GM21423 (cell line): ENCODE results near the gene LETMD1.

ENCODE experiments used
- ATAC-seq: cut with Tn5 transposase; IDR thresholded peaks from one replicate; pipeline ENCODE4 v1.9.1; 2021; ENCODE audit warnings: mild to moderate bottlenecking, moderate library complexity; ENCODE audit not compliant: unreplicated experiment

The LETMD1 gene

DNA sequence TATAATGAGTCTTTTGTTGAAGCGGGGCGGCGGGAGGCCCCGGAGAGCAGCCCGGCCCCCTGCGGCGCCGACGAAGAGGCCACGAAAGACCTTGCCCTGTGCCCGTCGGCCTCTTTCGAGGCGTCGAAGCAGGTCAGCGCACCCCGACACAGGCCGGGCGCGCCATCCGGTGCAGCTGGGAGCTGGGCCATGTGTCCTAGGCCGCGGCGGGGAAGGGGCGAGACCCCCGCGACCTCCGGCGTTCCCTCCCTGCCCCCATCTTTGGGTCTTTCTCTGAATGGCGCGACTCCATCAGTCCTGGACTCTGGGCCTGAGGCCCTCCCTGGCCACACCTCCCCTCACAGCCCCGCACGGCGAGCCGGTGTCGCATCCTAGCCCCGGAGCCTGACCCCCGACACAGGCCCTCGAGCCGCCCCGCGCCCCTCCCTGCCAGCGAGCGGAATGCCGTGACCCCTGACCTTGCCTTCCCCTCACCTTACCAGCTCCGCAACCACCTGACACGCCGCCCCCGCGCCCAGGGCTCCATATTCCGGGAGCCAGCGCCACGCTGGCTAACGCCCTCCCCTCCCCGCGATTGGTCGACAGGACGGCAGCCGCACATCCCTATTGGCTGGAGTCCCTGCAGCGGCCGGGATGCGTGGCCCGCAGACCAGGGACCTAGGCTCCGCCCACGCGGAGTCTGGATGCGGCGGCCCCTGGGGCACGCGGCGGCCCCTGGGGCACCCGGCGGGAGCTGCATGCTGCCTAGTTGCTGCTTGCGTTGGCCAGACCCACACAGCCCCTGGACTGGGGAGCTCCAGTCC, 22.1 kb upstream of the LETMD1 start, which contains the start of gene SLC11A2:
Gene SLC11A2, minus strand, starts transcription at position 549 of the 803 bp plus-strand sequence. CDS start 15,656 bp downstream, outside the sequence.
- ATAC-seq: peak; percentile 90

DNA sequence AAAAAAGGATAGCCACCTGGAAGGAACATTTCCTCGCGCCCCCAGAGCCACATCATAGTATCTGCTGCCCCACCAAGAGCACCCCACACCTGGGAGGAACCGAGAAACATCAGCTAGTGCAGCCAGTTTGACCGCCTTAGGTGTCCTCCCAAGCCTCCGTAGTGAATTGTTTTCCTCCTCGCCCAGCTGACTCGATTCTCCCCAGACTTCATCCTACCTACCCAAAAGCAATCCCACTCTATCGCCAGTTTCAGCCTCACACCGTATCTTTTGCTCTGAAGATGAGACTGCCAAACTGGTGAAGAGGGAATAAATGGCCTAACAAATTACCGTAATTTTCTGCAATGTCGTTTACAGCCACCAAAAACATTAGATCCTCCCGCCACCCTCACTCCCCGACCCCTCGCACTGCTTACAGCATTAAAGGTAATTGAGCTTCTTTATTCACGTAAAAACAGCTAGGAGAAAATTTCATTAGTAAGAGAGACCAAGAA, 20.7 kb upstream of the LETMD1 start:
- no peak for ATAC-seq

DNA sequence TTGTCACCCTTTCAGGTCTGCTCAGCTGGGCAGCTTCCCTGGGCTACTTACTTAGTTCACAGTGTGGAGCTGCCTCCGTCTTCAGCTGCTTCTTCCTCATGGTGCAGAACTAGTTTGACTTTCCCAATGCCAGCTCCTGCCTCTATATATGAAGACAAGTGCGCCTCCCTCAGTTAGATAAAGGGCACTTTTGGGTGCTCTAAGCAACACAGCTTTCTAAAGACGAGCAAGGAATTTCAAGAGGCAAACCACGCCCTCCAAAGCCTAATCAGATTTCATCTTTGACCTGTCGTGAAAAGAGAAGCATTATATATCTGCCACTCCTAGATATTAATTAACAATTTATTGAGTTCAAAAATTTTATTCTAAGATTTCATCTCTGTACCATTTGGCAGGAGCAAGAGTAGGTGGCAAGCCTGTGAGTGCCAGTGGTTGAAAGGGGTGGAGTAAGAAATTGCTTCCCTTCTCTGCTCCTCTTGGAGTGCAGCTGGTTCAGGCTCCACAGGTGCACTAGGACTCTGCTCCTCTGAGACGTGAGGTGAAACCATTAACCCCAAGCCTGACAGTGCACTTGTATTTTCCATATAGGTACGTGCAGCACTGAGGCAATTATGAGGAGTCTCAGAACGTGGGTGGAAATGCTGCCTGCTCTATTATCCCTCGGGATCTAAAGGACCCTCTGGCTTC, 19.9 kb upstream of the LETMD1 start:
- no peak for ATAC-seq

DNA sequence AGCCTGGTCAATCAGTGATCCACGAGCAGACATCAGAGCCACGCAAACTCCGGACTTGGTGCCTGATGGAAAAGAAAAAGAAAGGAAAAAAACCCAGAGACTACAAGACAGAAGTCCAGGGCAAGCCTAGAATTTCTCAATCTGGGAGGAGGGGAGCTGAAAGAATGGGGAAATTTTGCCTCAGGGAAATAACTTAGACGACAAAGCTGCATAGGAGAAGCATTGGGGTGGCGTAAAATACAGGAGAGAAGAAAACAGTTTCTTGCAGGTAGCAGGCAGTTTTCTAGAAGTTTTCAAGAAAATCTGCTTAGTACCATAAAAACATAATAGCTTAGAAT, 19.3 kb upstream of the LETMD1 start:
- no peak for ATAC-seq

DNA sequence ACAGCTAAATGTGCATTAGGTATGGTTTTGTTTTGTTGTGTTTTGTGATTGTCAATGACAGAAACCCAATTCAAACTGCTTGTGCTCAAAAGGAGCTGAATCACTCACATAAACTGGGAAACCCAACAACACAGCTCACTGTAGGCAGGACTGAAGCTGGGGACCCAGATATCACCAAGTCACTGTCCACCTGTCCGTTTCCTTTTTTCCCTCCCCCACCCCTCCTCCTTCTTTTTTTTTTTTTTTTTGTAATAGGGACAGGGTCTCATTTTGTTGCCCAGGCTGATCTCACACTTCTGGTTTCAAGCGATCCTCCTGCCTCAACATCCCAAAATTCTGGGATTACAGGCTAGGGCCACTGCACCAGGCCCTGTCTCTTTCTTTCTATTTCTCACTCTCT, 15.1 kb upstream of the LETMD1 start:
- ATAC-seq: no peak

DNA sequence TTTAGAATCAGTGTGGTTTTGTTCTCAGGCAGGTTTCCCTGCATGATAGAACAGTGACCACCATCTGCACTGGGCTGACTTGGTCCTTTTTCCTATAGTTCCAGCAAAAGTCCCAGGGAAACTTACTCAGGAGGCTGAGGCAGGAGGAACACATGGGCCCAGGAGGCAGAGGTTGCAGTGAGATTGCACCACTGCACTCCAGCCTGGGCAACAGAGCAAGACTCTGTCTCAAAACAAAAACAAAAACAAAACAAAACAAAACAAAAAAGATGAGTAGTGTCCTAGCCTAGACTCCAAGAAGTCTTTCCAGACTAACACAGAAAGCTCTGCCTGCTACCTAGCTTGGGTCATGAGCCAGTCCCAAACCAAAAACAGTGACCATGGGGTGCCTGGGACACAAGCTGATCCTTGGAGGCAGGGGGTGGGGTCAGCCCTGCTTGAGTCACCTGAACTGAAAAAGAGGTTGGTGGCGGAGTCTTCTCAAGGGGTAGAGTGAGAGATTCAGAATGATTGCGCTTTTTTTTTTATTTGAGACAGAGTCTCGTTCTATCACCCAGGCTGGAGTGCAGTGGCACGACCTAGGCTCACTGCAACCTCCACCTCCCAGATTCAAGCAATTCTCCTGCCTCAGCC, 14.6 kb upstream of the LETMD1 start:
- ATAC-seq: no peak

DNA sequence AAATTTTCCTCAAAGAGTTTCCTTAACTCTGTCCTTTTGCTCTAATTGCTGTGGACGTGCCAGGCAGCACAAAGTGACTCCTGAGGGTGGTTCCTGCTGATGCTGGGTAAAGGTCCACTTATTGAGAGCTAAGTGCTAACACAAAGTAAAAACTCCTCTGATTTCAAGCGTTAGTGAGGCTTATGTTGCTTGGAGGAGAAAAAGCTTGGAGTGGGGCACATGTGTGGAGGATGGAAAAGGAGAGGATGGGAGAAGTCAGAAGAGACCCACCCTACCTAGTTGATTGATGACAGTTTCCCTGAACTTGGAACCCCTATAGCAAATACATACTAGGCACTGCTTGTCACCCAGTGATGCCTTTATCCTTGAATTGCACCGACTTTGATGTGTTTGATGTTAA, 11.8 kb upstream of the LETMD1 start:
- ATAC-seq: no peak

DNA sequence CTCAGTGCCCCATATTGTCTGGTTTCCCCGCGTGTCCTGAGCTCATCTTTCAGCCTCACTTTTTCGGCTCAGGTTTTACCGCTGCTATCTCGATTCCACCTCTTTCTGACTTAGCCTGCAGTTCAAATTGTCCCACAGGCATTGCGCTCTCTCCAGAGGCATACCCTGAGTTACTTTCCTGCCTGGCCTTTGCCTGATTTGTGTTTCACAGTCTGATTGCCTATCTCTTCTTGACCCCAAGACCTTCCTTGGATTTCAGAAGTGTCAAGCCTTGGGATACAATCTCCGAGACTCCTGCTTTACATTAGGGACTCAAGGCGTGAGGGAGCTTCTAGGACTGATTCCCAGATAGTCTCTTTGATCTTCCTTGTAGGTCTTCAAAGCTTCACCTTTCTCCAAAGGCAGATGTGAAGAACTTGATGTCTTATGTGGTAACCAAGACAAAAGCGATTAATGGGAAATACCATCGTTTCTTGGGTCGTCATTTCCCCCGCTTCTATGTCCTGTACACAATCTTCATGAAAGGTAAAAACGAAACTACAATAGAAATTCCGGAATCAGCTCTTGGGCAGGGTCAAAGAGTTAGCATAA, 629 bp downstream of the LETMD1 start:
- no peak for ATAC-seq

DNA sequence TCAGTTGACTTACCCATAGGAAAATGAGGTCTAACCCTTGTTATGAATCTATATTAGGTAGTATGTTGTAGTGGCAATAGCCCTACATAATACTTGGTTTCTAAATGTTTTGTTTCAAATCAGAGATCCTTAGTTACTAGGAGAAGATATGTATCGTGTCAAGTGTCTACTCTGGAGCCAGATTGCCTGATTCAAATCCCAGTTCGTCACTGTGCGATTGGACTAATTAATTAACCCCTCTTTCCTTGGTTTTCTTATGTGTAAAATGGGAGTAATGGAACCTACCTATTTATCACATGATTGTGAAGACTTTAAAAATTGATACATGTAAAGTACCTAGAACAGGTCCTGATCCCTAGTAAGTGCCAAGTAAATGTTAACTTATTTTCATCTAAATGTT, 1.4 kb downstream of the LETMD1 start:
- no peak for ATAC-seq

DNA sequence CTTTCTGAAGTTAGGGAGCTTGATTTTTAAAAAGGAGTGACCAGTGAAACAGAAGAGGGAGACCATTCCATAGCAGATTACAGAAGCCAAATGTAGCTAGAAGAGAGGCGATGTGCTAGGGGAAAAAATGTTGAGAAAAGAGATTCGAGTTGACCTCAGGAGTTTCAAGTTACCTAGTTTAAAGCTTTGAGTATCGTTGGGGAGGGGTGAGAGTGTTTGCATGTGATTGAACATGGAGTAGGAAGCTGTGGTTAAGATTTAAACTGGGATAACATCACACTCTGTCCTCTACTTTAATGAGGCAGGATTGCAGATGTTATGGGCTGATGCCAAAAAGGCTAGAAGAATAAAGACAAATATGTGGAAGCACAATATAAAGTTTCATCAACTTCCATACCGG, 3.7 kb downstream of the LETMD1 start:
- no peak for ATAC-seq

DNA sequence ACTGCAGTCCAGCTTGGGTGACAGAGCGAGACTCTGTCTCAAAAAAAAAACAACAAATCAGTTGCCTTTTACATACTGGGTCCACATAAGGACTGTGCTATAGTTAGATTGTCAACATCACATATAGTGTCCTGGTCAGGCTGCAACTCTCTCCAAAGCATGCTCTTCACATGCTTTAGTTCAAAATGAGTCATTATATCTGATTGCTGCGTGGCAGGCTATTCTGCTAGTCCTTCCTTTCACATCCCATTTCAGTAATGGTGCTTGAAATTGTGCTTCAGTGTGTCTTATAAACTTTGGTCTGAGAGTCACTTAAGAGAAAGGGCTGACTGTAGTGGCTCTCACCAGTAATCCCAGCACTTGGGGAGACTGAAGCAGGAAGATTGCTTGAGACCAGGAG, 6.9 kb downstream of the LETMD1 start:
- no peak for ATAC-seq

DNA sequence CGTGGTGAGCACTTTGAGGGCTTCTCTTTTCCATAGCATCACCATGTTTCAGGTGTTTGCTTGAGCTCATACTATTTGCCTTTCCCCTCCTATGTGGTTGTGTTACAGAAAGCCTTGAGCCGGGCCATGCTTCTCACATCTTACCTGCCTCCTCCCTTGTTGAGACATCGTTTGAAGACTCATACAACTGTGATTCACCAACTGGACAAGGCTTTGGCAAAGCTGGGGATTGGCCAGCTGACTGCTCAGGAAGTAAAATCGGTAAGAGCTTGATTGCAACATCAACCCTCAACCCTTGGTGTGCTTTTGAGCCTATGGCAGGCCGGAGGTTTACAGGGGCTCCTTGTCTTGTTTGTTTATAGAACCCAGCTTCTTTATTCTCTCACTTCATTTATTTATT, 8.1 kb downstream of the LETMD1 start:
- no peak for ATAC-seq

DNA sequence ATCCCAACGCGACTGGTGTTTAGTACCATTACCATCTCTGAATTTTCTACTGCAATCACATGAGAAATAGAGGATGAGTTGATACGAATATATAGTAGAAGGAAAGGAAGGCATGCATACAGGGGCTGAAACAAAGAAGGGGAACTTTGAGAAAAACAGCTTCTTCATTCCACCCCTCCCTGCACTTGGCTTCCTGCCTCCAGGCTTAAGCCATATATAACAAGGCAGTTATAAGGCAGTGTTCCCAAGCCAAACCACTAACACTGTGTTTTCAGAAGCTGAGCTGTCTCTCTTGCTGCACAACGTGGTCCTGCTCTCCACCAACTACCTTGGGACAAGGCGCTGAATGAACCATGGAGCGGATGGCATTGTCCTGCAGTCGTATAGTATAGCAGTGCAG, 11.0 kb downstream of the LETMD1 start:
- ATAC-seq: no peak

DNA sequence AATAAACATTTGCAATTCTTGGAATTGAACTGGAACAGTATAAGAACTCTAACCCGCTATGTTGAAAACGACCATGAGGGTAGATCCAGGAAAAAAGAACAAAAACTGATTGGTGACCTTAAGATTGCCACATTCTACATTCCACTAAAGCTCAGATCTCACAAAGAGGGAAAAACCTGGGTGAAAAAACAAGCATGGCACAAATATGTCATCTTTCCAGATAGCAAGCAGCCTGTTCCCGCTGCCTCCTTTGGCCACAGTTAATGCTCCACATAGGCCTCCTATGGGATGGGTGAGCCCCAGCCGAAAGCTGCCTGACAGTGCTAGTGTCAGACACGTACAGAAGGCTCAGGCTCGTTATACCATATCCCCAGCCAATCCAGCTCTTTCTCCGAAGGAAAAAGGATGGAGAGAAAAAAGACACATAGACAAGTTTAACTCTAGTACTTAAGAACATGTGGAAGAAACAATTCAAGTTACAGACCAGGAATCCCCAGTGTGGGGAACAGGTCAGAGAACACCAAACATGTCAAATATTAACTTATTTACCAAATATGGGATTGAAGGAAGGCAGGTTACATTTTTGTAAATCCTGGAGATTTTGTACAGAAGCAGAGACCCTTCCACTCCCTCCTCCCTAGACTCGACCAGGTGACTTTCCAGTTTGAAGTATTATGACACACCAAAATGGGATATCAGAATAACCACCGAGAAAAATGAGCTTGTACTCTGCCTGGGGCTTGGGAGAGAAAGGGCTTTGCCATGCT, 14.7 kb downstream of the LETMD1 start:
- no peak for ATAC-seq

DNA sequence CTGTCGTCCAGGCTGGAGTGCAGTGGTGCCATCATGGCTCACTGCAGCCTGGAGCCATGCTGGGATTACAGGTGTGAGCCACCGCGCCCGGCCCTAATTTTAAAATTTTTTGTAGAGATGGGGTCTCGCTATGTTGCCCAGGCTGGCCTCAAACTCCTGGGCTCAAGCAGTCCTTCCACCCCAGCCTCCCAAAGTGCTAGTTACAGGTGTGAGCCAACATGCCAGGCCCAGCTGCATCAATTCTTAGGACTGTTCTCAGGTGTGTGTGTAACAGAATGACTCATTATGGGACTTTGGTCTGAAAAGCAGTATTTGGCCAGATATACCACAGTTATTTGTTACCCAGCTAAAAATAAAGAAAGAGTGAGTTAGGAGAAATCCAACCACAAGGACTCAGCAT, 17.4 kb downstream of the LETMD1 start:
- ATAC-seq: no peak

DNA sequence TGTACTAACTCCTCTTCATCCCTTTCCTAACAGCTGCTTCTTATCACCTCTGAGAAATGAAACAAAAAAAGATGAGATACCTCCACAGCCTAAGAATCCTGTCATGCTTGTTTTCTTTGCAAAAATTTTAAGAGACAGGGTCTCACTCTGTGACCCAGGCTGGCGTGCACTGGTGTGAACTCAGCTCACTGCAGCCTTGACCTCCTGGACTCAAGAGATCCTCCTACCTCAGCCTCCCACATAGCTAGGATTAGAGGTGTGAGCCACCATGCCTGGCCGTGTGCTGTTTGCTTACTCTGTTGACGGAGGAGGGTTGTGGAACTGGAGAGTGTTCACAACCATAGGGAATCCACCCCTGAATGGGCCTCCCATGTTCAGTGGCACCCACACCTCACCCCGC, 19.1 kb downstream of the LETMD1 start:
- ATAC-seq: no peak

DNA sequence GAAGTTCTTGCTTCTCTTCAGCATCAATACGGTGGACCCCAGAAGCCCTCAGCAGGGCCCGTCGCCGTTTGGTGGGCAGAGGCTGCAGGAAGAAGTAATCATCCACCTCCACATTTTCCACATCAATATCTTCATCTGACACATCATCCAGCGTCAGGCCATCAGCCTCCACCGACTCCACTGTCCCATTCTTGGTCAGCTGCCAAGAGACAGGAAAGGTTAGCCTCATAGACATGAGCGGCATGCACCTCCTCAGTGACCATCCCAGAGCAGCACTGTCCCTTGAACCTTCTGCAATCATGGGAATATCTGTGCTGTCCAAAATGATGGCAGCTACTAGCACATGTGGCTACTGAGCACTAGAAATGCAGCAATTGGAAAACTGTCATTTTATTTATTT, 19.6 kb downstream of the LETMD1 start:
- no peak for ATAC-seq

DNA sequence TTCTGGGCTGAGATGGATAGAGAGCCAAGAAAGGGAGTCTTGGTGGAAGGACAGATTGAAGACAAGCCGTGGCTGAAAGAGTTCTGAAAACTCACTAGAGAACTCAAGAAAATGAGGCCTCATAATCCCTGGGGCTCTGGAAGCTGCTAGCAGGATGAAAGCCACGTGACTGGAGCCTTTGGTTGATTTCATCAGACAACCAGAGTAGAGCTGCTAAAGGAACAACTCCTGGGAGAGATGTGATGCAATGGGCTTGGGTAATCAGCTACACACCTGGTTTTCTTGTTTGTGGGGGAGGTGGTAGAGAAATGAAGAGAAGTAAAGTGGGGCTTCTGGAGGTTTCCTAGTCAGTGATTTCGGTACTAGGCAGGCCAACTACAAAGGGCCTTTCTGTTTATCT, 21.9 kb downstream of the LETMD1 start:
- ATAC-seq: no peak

DNA sequence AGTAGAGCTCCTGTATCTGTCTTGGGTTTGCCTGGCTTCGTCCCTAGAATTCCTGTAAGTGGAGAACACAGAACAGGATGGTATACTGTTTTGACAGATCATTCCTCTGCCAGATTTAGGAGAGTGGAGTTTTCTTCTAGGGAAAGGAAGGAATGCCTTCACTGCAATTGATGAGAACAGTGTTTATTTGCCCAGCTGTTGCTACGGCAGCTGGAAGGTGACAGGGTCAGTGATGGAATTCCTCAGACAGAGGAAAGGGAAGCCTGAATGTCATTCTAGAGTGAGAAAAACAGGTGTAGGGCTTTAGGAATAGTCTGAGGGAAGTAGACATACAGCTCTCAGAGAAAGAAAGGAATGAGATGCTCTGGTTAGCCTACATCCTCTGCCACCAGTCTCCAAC, 23.5 kb downstream of the LETMD1 start:
- ATAC-seq: no peak

DNA sequence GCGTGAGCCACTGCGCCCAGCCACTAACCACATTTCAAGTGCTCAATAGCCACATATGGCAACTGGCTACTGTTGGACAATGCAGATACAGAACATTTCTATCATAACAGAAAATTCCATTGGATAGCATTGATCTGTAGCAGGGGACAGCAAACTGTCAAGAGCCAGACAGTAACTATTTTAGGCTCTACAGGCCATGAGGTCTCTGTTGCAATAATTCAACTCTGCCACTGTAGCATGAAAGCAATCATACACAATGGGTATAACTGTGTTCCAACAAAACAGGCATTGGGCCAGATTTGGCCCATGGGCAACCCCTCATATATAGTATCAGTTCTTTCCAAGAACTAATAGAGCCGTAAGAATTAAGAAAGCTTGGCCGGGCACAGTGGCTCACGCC, 27.3 kb downstream of the LETMD1 start:
- ATAC-seq: no peak
